Activated T-helper 1 cell treated with anti-CD3 and anti-CD28 coated beads, Interleukin-2, amount 50 U/mL, for 16 hours (primary cell): ENCODE measurements around the gene PLEKHB1.

Source experiments
- DNase-seq, 2 donors: peaks; one replicate each; pipeline ENCODE4 v3.0.0-alpha.2; 2020; ENCODE audit warnings: low read depth in 1 of 2, low spot score in 1 of 2

Gene PLEKHB1, protein sequence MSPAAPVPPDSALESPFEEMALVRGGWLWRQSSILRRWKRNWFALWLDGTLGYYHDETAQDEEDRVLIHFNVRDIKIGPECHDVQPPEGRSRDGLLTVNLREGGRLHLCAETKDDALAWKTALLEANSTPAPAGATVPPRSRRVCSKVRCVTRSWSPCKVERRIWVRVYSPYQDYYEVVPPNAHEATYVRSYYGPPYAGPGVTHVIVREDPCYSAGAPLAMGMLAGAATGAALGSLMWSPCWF

DNA sequence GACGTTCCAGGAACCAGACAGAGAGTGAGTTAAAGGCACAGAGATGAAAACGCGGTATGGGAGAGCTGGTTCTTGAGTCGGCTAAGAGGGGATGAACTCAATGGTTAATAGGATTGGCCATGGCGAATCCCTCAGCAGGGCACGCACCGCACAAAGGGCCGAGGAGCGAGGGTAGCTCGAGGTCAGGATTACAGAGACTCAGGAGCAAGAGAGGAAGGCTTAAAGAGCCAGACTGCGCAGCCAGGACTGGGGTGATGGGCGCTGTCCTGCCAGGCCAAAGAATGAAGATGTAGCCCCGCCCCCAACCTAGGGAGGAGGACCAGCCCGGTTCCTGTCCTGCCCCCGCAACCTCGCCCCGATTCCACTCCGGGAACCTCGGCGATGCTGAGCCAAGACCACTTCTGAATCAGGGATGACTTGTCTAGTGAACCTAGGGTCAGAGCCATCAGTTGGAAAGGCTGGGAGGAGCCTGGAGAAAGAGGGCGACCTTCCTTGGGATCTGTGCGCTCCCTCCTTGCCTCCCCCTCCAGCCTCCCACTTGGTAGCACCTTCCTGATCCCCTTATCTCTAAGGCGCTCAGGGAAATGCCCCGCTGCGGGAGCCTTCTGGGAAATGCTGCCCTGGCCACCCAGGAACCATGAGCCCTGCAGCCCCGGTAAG, at the start of gene PLEKHB1:
Gene PLEKHB1, plus strand, starts transcription at position 610 of the 660 bp plus-strand sequence. Its CDS starts 28 bp downstream, at position 638.
- DNase-seq: no peak

DNA sequence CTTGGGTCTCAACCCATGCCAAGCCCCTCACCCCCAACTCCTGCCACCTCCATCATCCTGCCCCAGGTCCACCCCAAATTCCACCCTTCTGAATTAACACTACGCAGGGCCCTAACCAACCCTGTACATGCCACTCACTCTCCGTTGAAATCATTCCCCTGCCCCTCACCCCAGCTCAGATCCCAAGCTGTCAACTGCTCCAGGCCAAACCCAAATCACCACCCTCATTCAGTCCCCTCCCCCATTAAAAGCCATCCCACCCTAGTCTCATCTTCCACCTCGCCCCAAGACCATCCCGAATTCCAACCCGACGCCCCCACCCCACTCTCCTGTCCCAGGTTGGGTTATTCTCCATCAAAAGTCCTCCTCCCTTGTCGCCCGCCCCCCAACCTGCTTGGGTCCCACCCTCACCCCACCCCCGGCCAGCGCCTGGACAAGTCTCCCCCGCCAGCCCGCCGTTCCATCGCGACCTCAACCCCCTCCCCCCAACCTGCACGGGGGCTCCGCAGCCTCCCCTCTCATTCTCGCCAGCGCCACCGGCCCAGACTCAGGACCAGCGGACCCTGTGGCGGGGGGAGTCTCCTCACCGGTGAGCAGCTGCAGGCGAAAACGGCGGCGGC, 48.9 kb upstream of the PLEKHB1 start:
- DNase-seq: no peak

DNA sequence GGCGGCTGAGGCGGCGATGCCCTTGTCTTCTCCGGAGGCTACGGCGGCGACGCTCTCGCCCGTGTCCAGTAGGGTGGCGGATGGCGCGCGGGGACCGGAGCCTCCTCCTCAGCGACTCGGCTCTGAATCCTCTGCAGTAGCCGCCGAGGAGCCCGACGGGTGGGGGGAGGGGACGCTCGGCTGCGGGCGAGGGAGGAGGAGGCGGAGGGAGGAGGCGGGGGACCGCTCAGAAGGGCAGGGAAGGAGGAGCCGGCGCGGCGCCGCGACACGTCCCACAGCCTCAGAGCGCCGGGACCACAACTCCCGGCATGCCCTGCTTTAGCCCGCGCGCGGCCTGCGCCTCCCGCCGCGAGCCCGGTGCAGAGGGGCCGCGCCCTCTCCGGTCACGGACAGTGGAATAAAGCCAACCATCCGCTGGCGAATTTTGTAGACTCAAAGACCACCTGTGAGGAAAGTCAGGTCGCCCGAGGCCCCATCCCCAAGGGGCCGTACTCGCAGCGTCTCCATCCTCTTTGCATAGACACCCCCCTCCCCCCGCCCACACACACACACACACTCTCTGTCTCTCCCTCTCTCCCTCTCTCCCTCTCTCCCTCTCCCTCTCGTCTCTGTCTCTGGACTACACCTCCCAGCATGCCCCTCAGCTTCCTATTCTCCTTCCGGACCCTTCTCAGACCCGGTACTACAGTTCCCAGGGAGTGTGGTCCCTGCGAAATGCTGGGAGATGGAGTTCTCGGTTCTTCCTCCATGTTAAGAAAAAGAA, 48.2 kb upstream of the PLEKHB1 start, which contains the start of gene FAM168A:
Gene FAM168A, minus strand, starts transcription at position 157 of the 763 bp plus-strand sequence. CDS start 129,638 bp downstream, outside the sequence.
- DNase-seq: peak; percentile 84 to 91

DNA sequence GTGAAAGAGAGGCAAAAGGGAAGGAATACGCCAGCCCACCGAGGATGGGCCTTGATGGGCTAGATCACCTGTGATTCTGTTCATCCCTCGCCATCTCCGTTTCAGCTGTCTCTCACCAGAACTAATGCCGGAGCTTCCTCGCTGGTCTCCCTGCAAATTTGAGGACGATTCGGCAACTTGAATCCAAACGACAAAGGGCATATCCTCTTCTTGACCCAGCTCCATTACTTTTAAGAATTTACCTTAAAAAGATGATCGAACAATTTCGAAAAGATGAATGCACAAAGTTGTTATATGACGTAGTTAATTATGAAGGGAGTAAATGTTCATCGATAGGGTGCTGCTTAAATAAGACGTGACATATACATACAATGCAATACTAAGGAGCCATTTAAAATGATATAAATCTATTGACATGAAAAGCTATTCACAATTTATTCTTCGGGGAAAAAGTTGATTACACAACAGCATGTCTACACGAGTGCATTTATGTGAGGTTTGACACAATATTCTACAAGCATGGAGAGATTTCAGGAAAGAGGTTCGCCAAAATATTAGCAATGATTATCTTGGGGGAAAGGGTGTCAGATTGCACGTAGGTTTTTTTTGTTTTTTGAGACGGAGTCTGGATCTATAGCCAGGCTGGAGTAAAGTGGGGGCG, 47.5 kb upstream of the PLEKHB1 start:
- DNase-seq: no peak

DNA sequence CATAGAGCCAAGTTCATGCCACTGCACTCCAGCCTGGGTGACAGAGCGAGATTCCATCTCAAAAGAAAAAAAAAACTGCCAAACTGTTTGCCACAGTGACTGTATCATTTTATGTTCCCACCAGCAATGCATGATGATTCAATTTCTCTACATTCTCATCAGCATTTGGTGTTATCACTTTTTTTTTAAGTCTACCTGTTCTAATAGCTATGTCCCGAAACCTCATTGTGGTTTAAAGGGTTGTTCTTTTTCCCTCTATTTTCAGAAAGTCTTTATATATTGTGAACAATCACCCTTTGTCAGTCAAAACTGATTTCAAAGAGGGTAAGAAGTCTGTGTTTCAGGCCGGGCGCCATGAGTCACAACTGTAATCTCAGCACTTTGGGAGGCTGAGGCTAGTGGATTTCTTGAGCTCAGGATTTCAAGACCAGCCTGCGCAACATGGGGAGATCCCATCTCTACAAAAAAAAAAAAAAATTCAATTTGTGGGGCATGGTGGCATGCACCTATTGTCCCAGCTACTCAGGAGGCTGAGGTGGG, 33.7 kb upstream of the PLEKHB1 start:
- no peak for DNase-seq

DNA sequence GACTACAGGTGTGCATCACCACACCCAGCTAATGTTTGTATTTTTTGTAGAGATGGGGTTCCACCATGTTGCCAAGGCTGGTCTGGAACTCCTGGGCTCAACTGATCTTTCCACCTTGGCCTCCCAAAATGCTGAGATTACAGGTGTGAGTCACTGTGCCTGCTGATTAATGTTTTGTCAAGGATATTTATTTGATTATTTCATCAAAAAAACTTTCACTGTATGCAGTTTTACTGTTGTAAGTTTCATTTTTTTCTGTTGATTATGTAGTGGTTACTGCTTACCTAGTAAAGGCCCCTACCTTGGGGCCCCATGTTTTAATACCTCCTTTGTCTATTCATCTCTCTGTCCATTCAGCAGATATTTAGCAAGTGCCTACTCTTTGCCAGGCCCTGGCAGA, 31.8 kb upstream of the PLEKHB1 start:
- no peak for DNase-seq

DNA sequence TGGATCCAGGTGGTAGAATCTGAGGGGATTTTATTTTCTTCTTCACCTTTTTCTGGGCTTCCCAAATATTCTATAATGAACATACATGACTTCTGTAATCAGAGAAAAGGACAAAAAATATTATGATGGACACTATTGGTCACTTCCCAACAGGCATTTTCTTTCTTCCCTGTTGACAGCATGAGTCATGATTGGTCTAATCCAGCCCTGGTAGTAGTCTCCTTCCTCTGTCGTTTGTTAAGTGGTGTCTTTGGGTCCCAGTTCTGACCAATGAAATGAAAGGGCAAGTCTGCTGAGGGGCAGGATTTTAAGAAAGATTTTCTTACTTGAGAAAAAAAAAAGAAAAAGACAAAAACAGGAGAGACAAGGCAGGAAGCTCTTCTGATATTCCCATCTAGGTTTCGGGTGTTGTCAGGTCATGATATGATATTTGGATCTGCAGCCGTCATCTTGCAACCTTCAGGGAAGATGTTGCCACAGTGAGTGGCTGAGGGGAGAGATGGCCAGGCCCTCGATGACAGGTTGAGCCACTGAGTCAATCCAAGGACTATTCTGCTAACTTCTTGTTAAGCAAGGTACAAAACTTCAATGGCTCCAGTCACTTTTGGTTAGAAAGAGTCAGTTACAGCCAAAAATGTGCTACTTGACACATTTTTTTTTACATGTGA, 23.3 kb upstream of the PLEKHB1 start:
- DNase-seq: no peak

DNA sequence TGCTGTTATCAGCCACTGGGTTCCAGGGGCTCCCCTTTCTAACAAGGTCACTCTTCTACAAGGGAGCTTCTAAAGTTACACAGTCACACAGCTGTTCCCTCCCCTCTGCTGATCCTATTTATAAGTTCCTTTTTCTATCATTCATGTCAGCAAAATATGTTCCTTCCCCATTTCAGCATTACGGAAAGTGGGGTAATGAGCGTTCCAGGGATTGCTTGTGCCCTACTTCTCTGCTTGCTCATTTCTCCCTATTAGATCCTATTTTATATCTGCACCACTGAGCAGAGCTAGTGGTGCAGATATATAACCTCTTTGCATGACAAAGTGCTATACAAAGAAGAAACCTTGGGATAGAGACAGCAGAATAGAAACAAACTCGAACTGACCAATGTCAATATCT, 22.7 kb upstream of the PLEKHB1 start:
- DNase-seq: no peak

DNA sequence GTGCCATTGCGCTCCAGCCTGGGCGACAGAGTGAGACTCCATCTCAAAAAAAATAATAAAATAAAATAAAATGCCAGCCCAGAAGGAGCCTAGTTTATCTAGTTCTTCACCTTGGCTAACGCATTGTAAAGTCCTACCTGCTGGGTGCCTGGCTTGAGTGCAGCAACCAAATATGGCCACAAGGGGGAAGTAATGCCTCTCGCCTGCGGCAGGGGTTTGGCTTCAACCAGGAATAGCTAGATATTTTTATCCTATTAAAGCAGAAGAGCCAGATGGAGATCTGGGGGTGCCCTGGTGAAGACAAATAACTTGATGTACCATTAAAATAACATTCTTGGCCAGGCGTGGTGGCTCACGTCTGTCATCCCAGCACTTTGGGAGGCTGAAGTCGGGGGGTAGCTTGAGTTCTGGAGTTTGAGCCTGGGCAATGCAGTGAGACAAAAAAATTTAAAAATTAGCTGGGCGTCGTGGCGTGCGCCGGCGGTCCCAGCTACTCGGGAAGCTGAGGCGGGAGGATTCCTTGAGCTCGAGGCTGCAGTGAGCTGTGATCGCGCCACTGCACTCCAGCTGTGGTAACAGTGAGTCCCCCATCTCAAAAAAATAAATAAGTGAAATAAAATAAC, 20.6 kb upstream of the PLEKHB1 start:
- peak; percentile 35 to 47 for DNase-seq

DNA sequence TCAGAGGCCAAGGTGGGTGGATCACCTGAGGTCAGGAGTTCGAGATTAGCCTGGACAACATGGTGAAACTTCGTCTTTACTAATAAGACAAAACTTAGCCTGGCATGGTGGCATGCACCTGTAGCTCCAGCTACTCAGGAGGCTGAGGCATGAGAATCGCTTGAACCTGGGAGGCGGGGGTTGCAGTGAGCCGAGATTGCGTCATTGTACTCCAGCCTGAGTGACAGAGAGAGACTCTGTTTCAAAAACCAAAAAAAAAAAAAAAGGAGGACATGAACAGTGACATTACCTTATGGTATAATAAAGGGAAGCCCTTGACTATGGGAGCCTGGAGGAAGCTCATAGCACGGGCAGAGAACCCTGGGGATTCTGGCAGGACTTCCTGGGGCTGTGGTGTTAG, 16.5 kb upstream of the PLEKHB1 start:
- DNase-seq: no peak

DNA sequence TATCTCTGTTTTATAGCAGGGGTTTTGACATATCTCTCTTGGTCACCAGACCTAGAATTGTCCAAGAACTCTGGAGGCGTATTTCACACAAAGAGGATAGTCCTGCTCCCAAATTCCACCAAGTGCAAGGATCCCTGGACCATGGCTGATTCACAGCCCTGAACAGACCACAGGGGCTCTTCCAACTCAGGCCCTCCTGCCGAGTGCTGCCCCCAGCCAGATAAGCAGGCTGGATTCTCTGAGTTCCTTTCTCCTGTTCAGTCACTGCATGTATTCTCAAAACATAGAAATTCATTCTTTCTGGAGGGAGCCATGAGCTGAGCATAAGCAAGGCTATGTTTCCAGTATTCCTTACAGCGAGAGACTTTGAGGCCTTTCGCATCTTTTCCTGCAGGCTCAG, 13.4 kb upstream of the PLEKHB1 start:
- no peak for DNase-seq

DNA sequence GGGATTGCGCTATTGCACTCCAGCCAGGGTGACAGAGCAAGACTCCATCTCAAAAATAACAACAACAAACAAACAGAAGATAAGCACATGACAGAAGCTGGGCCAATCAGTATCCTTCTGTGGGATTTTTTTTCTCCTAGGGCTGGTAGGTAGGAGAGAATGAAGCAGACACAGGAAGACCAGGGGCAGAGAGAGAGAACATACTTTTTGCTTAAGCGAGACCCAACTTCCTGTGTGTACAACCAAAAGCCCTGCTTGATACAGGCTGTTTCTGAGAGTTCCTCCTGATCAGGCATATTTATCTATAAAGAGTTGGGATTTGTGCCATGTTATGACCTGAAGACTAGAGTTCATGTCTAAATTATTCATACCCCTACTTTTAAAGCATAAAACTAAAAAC, 12.4 kb upstream of the PLEKHB1 start:
- DNase-seq: no peak

DNA sequence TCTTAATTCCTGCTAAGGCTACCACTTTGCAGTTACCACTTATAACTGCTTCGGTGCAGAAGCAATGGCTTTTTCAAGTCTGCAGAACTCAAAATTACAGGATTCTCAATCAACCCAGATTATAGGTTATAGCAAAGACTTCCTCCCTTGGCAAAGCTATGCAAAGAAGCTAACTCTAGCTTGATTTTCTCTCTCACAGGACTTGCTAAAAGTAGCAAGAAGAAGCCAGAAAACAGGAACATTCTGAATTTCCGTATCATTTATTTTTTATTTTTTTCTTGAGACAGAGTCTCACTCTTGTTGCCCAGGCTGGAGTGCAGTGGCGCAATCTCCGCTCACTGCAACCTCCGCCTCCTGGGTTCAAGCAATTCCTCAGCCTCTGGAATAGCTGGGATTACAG, 10.7 kb upstream of the PLEKHB1 start:
- no peak for DNase-seq

DNA sequence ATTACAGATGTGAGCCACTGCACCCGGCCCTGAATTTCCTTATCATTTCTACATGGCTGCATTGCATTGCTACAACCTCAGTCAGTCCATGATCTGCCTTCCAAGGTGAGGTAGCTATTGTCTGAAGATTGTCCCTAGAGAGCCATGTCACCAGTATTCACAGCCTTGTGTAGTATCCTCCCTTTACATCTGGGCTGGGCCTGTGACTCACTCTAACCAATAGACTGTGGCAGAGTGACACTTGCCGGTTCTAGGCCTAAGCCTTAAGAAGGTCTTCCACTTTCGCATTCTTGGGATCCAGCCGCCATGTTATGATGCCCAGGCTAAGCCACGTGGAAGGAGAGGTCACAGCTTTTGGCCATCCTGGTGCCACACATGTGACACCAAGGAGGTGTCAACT, 10.1 kb upstream of the PLEKHB1 start:
- DNase-seq: no peak

DNA sequence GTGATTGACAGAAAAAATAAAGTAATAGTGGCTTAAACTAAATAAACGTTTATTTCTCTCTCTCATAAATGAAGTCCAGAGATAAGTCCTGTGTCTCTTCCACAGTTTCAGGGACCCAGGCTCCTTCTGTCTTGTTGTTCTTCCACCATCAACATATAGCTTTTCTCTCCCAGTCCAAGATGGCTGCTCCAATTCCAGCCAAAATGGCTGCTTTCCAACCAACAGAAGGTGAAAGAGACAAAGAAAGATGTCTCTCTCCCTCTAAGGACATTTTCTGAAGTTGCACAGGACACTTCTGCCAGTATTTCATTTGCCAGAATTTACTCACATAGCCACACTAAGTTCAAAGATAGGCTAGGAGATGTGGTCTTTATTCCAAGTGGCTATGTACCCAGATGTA, 9.4 kb upstream of the PLEKHB1 start:
- no peak for DNase-seq

DNA sequence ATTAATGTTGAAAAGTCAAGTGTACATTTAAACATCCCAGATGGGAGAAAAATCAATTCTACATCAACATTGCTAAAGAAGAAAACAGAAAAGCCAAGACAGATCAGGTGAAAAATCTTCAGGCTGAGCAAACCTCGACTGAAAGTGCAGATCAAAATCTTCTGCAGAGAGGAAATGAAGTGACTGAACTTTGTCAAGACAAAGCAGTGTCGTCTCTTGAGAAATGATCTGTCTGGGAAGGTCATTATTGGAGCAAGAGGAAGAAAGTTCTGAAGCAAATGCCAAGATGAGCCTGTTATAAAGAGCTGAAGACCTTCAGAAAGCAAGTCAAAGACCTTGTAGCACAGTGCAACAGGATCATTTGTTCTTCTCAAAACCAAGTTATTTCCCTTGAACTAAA, 5.8 kb upstream of the PLEKHB1 start:
- no peak for DNase-seq

DNA sequence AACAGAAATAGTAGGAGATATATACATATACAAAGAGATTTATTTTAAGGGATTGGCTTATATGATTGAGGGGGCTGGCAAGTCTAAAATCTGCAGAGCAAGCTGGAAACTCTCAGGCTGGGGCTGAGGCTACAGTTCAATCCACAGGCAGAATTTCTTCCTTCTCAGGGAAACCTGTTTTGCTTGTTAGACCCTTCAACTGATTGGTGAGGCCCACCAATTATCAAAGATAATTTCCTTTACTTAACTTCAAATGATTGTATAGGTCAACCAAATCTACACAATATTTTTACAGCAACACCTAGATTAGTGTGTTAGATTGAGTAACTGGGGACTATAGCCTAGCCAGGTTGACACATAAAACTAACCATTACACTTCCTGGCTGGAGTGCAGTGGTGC, 4.7 kb upstream of the PLEKHB1 start:
- DNase-seq: no peak

DNA sequence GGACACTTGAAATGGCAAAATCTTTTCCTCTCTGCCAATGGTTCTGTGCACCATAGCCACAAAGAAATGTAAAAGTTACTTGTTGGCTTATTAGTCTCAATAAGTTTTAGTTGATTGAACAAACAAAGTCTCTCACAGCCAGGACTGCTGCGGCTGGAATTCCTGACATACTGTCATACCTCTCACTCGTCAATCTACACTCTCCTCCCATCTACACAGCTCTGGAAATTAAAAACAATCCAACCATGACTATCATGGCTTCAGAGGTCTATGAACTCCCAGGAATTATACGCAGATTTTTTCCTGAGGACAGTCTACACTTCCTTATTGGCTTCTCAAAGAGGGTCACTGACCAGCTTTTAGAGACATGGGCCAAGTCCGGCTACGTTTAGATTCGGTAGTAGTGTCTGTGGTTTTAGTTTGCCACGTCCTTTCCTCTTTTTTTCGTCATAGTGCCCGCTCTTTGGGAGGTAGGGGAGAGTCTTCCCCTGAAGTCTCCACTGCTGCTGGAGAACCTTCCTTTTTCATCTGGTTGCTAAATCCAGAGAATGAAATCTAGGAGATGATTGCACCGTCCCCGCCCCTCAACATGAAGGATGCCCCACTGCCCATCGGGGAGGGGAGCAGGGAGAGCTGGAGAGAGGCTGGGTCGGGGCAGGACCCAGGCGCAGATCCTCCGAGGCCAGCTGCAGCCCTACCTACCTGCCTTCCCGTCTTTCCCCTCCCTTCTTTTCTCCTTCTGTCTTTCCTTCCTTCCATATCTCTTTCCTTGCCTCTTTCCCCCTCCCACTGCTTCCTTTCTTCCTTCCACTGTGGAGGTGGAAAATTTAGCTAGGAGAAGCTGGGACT, 1.0 kb upstream of the PLEKHB1 start:
- DNase-seq: no peak
